GM10847 (cell line): ENCODE measurements around the gene ZFAND5.

Experiments
- POLR2A ChIP-seq: IDR thresholded peaks from 2 replicates; pipeline ENCODE4 v1.6.1; 2011; ENCODE audit not compliant: insufficient read length; ENCODE audit errors: extremely low read depth

Gene ZFAND5

DNA sequence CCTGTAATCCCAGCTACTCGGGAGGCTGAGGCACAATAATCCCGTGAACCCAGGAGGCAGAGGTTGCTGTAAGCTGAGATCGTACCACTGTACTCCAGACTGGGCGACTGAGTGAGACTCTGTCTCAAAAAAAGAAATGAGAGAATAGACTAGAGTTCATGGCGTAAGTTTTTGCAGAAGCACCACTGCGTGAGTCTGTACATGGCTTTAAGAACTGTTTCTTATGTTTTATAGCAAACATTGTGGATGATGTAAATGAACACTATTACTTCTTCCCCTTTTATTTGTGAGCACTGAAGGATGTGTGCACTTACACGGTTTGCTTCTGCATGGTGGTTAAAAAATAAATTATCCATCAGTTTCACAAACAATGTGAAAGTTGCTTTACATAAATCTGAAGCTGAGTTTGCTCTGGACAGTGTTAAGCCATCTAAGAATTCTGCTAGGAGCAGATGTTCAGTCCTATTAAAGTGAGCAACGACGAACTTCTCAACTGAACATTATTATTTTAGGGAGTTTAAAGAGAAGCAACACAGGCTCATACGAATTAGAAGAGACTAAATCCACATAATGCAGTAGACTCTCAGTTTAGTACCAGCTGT lies 52.5 kb downstream of the ZFAND5 start:
- no peak for TF ChIP-seq POLR2A

DNA sequence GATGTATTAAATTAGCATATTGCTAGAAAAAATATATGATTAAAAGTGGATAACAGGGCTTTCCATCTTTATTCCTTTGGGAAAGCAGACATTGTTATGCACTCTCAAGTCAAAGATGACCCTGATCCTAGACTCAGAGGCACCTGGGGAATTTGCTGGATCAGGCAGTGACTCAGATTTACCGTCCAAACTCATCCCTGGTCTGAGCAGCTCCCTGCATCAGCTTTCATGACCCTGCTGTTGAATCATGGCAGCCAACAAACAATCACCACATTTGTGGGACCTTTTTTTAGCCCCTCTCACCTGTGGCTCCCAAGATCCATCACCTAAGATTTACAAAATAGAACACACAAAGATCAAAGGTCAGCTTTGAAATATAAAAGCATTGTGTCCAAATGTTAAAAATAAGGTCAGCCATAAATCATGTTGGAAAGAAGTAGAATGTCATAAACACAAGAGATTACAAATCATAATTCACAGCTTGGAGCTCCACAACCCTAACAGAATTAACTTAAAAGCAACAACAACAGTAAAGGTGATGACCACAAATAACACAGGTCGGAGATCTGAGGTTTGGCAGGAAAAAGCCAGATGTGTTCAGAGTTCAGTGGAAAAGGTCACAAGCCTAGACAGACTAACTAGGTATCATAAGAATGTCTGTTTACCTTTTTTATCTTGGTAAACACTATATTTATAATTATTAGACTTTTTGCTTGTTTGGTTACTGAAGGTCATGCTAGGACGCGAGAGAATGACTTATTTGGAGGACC lies 55.5 kb downstream of the ZFAND5 start:
- no peak for TF ChIP-seq POLR2A

DNA sequence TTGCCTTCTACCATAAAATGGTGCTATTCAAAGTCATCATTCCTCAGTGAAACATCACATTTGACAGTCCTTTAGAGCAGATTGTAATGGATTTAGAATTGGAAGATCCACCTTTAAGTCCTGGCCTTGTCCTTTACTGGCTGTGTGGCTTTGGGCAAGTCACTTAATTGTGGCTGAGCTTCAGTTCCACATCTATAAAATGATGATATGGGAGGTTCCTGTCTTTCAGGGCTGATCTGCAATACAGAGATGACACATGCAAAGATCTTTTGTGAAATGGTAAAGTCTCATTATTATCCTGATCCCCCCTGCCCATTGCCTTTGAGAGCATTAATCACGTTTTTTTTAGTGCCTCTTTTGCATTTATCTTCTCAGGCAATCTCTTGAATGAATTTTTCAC lies 58.2 kb downstream of the ZFAND5 start:
- TF ChIP-seq POLR2A: no peak

DNA sequence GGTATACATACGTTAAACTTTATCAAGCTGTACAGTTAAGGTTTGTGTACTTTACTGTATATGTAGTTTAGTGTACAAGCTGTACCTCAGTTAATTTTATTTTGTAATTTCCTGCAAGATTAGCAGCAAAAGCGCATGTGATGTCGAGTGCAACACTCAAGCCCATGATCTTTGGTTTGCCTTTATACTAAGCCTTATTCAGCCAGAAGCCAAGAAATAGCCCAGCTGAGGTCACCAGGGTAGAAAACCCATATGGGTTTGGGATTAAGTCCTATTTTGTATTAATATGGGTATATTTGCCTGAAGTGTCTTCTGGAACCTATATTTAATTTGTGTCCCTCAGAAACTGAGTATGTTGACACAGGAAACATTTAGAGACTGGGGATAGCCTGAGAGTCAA lies 59.3 kb downstream of the ZFAND5 start:
- no peak for TF ChIP-seq POLR2A

DNA sequence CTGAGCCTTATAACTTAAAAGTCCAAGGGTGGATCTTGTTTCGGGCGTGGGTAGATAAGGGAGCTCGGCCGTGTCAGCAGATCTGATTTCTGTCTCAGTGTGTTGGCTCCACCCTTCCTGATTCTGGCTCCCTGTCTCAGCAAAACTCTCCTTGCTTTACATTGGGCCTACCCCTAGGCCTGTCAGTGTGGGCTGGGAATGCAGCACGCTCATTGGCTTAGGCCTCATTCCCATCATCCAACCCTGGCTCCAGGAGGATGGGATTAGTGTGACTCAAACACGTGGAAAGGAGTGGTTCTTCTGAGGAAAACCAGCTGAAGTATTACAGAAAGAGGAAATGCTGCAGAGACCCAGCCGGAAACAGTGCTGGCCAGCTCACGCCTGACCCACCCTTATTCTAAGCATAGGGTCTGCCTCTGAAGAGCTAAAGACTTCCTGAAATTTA lies 59.9 kb downstream of the ZFAND5 start:
- no peak for TF ChIP-seq POLR2A

DNA sequence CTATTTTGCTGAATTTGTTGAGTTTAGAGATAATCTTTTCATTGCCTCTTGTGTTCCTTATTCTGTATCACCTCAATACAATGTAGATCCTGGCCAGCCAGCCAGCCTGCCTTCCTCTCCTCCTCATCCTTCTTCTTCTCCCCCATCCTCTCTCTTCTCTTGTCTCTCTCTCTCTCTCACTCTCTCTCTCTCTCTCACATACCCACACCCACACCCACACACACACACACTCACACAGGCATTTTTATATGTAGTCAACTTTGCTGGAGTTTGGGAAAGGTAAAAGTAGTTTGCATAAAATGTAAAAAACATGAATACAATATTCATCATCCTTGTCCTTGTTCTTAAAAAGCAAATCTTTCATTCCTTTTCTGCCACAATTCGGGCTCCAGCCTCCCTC lies 60.5 kb downstream of the ZFAND5 start:
- TF ChIP-seq POLR2A: no peak
